HK-2 (cell line): ENCODE data around the gene SARDH.

Experiments used
- DNase-seq: peaks from one replicate; pipeline ENCODE4 v3.0.0-alpha.2; 2018; ENCODE audit not compliant: unreplicated experiment

The SARDH gene

GRCh38 chr9:133713960-133714495, 24.1 kb downstream of the SARDH start:
- no peak for DNase-seq

- no peak for DNase-seq
Measured at GRCh38 chr9:133713150-133713959, 24.8 kb downstream of the SARDH start.

GRCh38 chr9:133712221-133713100, 25.7 kb downstream of the SARDH start:
- no peak for DNase-seq

- no peak for DNase-seq
Measured at GRCh38 chr9:133711428-133712220, 26.5 kb downstream of the SARDH start.

GRCh38 chr9:133710661-133711427, 27.3 kb downstream of the SARDH start:
- DNase-seq, result no peak

- DNase-seq, result no peak
Measured at GRCh38 chr9:133709691-133710571, 28.2 kb downstream of the SARDH start.

- peak; percentile 45 for DNase-seq
Measured at GRCh38 chr9:133709015-133709611, 29.0 kb downstream of the SARDH start.

- DNase-seq, result no peak
Measured at GRCh38 chr9:133708246-133709014, 29.7 kb downstream of the SARDH start.

- no peak for DNase-seq
Measured at GRCh38 chr9:133707763-133708245, 30.3 kb downstream of the SARDH start.

GRCh38 chr9:133707065-133707762, 30.9 kb downstream of the SARDH start:
- no peak for DNase-seq

- no peak for DNase-seq
Measured at GRCh38 chr9:133706307-133707050, 31.7 kb downstream of the SARDH start.

- no peak for DNase-seq
Measured at GRCh38 chr9:133705576-133705975, 32.6 kb downstream of the SARDH start.

- no peak for DNase-seq
Measured at GRCh38 chr9:133704711-133705181, 33.4 kb downstream of the SARDH start.

- DNase-seq, result no peak
Measured at GRCh38 chr9:133703591-133704399, 34.4 kb downstream of the SARDH start.

- DNase-seq, result no peak
Measured at GRCh38 chr9:133702798-133703590, 35.2 kb downstream of the SARDH start.
